ENCODE measurements around the gene RNF2.

Gene RNF2

DNA sequence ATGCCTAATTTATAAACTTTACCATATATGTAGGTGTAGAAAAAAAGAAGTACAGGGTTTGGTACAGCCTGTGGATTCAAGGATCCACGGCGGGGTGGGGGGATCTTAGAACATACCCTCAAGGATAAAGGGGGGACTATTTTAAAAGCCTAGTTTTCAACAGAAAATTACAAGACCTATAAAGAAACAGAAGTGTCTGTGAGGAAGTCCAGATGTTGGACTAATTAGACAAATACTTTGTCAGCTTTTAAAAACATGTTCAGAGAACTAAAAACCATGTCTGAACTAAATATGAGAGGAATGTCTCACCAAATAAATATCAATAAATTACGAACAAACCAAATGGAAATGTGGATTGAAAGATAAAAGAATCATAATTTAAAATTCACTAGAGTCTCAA, 59.8 kb downstream of the RNF2 start:
- DNase-seq, result no peak

- DNase-seq, result no peak
Observed at GRCh38 chr1:185108321-185108720, 63.0 kb downstream of the RNF2 start.

GRCh38 chr1:185110145-185110544, 64.8 kb downstream of the RNF2 start:
- DNase-seq, result no peak

DNA sequence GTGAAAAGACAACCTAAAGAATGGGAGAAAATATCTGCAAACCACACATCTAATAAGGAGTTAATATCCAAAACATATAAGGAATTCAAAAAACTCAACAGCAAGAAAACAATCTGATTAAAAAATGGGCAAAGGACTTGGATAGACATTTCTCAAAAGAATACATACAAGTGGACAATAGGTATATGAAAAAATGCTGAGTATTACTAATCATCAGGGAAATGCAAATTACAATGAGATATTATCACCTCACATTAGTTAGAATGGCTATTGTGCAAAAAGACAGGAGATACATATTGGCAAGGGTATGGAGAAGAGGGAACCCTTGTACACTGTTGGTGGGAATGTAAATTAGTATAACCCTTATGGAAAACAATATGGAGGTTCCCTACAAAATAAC, 66.5 kb downstream of the RNF2 start:
- DNase-seq, result no peak

DNA sequence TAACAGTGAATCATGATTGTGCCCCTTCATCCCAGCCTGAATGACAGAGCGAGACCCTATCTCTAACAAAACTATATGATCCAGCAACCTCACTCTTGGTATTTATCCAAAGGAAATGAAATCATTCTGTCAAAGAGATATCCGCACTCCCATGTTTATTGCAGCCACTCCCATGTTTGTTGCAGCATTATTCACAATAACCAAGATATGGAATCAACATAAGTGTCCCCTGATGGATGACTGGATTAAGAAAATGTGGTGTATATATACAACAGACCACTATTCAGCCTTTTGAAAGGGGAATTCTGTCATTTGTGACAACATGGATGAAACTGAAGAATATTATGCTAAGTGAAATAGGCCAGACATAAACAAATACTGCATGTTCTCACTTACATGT, 67.0 kb downstream of the RNF2 start:
- no peak for DNase-seq

- no peak for DNase-seq
Observed at GRCh38 chr1:185129708-185130107, 84.3 kb downstream of the RNF2 start.

GRCh38 chr1:185132534-185132933, 87.2 kb downstream of the RNF2 start:
- no peak for DNase-seq

DNA sequence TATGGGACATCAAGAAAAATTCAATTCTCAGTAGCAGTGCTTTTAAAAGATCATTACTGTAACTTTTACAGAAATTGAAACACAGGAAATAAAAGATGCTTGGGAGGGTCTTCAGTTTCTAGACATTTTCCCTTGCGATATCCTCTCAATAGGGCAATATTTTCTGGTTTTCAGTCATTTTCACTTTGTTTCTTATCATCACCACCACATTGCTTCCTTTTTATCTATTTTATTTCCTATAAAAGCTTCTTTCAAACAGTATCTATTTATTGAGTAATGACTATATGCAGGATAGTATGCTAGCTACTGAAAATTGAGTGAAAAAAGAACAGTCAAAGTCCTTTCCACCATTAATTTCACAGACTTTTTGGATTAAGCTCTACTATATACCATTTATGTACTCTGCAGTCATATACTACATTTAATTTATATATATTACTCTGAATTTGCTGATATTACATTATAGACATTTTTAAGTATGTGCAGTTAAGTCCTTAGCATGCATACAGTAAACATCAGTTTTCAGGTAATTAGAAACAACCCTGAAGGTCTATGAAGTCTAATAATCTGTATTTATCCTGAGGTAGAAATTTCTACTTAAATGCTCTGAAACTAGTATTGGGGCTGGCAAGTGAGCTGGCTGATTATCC, 92.7 kb downstream of the RNF2 start:
- DNase-seq, result no peak

DNA sequence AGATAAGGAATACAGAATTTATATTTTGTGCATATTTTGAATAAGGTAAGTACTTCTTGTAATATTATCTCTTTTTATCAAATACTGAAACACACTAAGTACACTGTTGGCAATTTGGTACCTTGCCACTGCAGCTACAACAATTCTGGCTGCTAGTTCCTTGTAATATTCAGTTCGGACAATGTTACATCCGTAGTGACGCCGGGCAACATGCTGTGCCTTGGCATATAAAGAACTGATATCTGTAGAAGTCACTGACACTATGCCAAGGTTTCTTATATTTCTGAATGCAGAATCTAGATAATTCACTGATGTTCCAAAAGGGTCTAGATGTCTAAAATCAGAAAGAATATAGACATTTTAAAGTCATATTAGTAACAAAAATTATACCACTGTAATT, 93.9 kb downstream of the RNF2 start:
- peak; percentile 0 for DNase-seq

GRCh38 chr1:185144233-185144632, 98.9 kb downstream of the RNF2 start:
- no peak for DNase-seq

- DNase-seq, result no peak
Observed at GRCh38 chr1:185151215-185151614, 105.9 kb downstream of the RNF2 start.
